H1 (cell line): Measurements from ENCODE around the gene PID1. TPM values are rescaled to one million over a fixed set of nuclear protein-coding genes. Genes with fewer than 3 reads are reported as not detected.

ENCODE experiments used
- CHD7 ChIP-seq: fragments of 300-600 bp; sonication (generic); IDR thresholded peaks from 2 replicates; pipeline ENCODE4 v1.7.1; 2012; ENCODE audit warnings: low read length, moderate library complexity, mild to moderate bottlenecking, inconsistent platforms; ENCODE audit not compliant: insufficient replicate concordance
- CTCF ChIP-seq, 3 experiments: IDR thresholded peaks; 1 replicate in 2 of 3; 2 replicates in 1 of 3; pipeline versions ENCODE4 v1.5.1 to v1.6.1; 2011; ENCODE audit warnings: low read length in 3 of 3, mild to moderate bottlenecking in 3 of 3, inconsistent platforms in 2 of 3, low read depth in 1 of 3, moderate library complexity in 1 of 3; ENCODE audit not compliant: insufficient read depth in 1 of 3; ENCODE audit errors: control extremely low read depth in 1 of 3
- TAF1 ChIP-seq: IDR thresholded peaks from 2 replicates; pipeline ENCODE4 v1.6.1; 2011; ENCODE audit warnings: mild to moderate bottlenecking, low read depth, low read length
- polyA plus RNA-seq, 7 experiments: library from polyadenylated mRNA; depleted of rRNA in 3 of 7; stranded (reverse) in 5 of 7; unstranded in 2 of 7; fragments of >200 nt in 5 of 7; fragments of 200-250 nt in 2 of 7; gene quantifications; 1 replicate in 5 of 7; 2 replicates in 1 of 7; 4 replicates in 1 of 7; pipeline versions ENCODE4 v1.2.1 to v1.2.3, GENCODE V29; 2011 to 2013; ENCODE audit warnings: missing spikeins in 2 of 7, mixed read lengths in 2 of 7
- total RNA-seq: library from RNA; stranded (reverse); fragmentation: NEBNext Ultra II Directional; extraction: Animal tissue kit (Norgen Biotek cat#: 25700); gene quantifications from 2 replicates; pipeline ENCODE4 v1.2.1, GENCODE V29; 2021

The PID1 gene
- total and polyA plus RNA-seq, 2 of the 8 experiments (the other 6 are each of a cell fraction or from before 2014, with no cell fraction given): 1.5 to 3.3 TPM

- TF ChIP-seq CTCF (IDR thresholded peaks at IDR 0.05; ENCODE audit: control extremely low read depth in 1 of 3, insufficient read depth in 1 of 3, low read depth in 1 of 3, low read length in 3 of 3) (no peak), CHD7 (no peak), TAF1 (no peak)
Measured at GRCh38 chr2:229090225-229090624, 180.9 kb downstream of the PID1 start (continued).
